ENCODE measurements around the gene HM13.
"Not testable (repeated sequence)": the region's sequence is repeated elsewhere in the genome, so short reads cannot be mapped to it uniquely, and the experiment has no call there.

The HM13 gene, protein sequence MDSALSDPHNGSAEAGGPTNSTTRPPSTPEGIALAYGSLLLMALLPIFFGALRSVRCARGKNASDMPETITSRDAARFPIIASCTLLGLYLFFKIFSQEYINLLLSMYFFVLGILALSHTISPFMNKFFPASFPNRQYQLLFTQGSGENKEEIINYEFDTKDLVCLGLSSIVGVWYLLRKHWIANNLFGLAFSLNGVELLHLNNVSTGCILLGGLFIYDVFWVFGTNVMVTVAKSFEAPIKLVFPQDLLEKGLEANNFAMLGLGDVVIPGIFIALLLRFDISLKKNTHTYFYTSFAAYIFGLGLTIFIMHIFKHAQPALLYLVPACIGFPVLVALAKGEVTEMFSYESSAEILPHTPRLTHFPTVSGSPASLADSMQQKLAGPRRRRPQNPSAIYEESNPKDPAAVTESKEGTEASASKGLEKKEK

DNA sequence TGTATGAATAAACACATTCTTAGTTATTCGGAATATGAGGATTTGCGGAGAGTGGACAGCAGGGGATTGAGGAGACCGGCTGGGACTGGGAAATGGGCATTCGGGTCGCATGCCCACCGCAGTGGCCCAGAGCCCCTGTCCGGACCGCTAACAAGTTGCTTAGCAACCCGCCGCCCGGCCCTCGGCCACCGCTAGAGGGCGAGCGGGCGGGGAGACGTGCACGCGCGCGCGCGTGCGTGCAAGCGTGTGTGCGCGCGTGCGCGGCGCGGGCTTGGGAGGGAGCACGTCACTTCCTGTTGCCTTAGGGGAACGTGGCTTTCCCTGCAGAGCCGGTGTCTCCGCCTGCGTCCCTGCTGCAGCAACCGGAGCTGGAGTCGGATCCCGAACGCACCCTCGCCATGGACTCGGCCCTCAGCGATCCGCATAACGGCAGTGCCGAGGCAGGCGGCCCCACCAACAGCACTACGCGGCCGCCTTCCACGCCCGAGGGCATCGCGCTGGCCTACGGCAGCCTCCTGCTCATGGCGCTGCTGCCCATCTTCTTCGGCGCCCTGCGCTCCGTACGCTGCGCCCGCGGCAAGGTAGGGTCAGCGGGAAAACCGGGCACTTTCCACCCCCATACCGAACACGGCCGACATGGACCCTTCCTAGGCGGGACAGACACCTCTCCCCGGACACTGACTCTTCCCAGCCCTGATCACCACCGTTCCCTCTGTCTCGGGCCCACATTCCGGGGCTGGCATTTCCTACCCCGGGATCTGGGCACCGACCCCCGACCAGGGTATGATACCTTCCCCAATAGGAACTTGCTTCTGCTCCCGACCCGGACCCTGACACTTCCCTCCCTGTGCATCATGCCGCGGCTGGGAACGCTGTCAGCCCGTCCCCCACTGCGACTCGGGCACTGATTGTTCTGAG, at the start of gene HM13:
HM13 (plus strand) TSS at position 289 of the 918 bp plus-strand sequence; CDS start at position 399, 110 bp downstream.
- peak; percentile 84 for DNase-seq

DNA sequence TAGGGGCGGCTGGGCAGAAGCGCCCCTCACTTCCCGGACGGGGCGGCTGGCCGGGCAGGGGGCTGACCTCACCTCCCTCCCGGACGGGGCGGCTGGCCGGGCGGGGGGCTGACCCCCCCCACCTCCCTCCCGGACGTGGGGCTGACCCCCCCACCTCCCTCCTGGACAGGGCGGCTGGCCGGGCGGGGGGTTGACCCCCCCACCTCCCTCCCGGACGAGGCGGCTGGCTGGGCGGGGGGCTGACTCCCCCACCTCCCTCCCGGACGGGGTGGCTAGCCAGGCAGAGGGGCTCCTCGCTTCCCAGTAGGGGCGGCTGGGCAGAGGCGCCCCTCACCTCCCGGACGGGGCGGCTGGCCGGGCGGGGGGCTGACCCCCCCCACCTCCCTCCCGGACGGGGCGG, 43.3 kb upstream of the HM13 start:
- not testable (repeated sequence) for DNase-seq

DNA sequence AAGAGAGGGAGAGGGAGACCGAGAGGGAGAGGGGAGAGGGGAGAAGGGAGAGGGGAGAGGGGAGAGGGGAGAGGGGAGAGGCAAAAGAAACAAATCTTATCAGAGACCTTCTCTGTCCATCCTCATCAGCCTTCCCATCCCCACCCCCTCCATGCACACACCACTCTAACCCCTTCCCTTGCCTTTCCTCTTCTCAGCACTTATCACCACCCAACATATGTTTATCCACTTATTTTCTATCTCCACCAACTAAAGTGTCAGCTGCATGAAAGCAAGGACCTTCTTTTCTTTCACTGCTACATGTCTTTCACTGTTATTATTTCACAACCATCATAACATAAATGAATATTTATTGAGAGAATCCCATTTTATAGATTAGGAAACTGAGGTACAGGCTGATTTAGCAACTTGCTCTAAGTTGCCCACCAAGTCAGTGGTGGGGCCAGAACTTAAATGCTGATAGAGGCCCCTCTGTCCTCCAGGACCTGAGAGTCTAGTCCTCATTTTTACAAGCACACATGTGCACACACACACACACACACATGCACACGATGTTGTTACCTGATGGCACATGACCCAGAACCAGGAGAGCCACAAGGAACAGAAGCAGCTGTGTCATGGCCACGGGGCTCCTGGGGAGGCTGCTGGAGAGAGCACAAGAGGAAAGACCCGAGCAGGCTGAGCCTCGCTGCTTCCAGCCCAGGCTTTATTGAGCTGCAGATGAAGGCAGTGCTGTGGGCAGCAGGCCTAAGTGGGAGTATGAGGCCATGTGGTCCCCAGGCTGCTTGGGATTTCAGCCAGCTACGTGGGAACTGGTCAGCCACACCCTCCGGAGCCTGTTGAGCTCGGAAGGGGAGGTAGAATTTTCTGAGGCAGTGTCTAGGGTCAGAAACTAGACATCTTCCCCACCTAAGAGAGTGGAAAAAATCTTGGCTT, 41.6 kb upstream of the HM13 start:
- DNase-seq = no peak

DNA sequence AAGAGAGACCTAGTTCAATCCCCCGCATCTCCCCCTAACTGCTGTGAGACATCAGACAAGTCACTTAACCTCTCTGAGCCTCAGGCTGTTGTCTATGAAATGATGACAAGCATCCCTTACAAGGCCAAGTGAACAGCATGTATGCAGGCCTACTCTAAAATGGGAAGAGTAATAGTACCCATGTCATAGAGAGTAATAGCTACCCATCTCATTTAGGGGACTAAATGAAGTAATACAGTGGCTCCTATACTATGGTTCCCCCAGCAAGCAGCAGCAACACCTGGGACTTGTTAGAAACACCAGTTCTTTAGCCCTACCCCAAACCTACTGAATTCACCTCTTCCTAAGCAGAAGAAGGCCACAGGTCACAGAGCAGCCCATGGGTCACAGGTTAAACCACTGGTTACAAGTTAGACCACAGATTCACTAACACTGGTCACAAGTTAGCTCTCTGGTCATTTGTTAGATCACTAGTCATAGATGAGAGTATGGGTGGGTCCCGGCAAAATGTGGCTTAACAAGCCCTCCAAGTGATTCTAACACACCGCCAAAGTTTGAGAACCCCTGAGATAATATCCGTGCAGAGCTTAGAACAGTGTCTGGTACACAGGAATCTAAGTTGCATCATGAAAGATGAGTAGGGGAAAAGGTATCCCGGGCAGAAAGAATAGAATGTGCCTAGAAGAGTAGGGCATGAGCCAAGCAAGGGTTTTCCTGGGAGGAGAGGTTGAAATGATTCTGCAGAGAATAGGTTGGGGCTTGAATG, 40.7 kb upstream of the HM13 start:
- peak; percentile 52 for DNase-seq

DNA sequence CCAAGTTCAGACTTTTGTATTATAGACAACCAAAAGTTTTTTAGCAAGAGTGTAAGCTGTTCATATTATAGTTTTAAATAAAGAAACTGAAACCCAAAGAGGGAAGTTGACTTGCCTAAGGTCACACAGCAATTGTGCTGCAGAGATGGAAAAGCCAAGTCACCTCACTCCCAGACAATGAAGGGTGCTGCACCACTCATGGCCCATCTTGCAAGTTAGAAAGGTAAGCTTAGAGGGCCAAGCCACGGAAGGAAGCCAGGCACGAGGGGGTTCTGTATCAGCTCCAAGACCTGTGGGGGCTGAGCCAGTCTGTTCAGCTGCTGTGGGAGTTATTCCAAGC, 40.2 kb upstream of the HM13 start:
- DNase-seq = no peak

DNA sequence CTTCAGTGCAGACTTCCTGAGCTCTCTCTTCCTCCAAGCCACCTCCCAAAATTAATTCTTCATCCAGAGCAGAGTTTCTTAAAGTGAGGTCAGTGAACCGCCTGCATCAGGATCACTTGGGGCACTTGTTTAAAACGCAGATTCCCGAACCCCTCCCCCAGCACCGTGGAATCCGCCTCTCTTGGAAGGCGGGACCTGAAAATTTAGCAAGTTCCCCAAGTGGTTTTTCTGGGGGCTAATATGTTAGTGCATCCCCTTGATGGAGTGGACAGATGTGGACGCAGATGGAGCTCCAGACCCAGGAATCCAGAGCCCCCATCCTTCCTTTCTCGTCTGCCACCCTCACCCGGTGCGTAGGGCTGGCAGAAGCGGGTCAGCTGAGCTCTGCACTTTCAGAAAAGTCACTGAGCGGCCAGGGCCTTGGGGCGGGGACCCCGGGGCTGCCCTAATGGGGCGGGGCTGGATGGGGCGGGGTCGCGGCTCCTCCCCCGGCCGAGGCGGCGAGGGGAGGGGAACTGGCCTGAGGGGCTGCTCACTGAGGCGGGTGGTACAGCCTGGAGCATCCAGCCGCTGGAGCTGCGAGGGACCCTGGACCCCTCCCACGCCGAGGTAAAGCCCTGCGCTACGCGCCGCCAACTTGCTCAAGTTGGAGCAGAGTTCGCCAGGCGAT, 39.3 kb upstream of the HM13 start, which contains the start of the genes DEFB124 and REM1:
DEFB124 (minus strand) TSS at position 370 of the 670 bp plus-strand sequence. CDS start 2,114 bp downstream, outside the sequence.
REM1 (plus strand) TSS at position 531 of the 670 bp plus-strand sequence. CDS start 1,158 bp downstream, outside the sequence.
- no peak for DNase-seq

DNA sequence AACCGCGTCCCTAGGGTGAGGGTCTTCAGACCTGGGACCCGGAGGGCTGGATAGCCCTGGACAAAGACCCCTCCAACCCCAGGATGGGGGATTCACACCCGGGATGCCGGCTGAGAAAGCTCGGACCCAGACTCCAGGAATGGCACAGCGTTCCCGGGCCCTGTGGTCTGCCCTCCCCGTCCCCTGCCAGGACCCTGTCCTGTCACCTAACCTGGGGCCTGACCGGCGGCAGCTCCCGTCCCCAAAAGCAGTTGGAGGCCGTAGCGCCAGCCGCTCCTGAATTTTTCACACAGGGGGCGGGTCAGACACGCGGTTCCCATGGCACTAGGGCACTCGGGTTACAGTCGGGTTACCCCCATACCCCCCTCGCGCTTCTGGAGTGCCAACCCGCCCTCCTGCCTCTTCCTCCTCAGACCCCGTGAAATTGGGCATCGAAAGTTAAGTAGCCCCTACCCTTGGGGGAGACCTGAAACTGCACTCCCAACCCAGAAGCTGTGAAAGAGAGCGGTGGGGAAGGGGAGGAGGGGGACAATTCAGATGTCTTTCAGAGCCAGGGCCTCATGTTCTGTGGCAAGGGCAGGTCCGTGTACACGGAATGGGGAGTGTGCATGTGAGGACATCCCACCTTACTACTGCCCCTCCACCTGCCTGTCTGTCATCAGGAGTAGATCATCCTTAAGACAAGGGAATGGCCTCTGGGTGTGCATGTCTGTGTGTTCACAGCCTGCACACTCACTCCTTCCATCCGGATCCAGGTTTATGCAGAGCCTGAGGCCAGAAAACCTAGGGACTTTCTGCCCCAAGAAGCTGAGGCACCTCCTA, 38.6 kb upstream of the HM13 start:
- DNase-seq = no peak

DNA sequence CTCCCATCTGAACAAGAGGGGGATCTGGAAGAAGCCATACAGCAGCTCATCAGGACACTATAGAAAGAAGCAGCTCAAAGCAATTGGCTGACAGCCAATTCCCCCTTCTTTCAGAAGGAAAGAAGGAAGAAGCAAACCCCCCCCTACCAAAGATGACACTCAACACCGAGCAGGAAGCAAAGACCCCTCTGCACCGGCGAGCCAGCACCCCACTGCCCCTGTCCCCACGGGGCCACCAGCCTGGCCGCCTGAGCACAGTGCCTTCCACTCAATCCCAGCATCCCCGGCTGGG, 38.0 kb upstream of the HM13 start:
- DNase-seq = no peak

DNA sequence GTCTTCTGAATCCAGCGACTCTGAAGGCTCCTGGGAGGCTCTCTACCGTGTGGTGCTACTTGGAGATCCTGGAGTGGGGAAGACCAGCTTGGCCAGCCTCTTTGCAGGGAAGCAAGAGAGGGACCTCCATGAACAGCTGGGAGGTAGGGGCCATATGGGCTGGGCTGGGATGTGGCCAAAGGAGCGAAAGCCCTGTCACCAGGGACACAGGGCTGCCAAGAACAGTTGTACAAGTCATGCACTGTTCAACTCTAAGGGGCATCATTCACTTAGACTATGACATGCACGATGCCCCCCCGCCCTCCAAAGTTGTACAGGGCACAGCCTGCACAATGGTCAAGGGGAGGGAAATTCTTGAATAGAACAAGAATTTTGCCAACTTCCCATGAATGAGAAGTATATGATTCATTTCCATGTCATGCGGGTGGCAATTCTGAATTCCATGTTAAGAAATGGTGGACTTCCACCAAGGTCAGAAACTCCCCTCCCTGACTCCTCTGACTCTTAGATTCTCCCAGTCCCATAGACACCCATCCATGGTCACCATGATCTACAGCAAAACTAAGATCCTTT, 37.5 kb upstream of the HM13 start:
- DNase-seq = peak; percentile 56

DNA sequence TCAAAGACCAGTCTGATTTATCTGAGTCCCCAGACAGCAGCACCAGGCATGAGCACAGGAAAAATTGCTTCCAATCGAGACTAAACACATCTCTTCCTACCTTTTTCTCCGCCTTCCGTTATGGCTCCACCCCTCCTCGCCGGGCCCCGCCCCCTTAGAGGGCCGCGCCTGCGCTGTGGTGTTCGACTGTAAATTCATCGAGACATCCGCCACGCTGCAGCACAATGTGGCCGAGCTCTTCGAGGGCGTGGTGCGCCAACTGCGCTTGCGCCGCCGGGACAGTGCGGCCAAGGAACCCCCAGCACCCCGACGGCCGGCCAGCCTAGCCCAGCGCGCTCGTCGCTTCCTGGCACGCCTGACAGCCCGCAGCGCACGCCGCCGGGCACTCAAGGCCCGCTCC, 30.2 kb upstream of the HM13 start:
- DNase-seq = no peak

DNA sequence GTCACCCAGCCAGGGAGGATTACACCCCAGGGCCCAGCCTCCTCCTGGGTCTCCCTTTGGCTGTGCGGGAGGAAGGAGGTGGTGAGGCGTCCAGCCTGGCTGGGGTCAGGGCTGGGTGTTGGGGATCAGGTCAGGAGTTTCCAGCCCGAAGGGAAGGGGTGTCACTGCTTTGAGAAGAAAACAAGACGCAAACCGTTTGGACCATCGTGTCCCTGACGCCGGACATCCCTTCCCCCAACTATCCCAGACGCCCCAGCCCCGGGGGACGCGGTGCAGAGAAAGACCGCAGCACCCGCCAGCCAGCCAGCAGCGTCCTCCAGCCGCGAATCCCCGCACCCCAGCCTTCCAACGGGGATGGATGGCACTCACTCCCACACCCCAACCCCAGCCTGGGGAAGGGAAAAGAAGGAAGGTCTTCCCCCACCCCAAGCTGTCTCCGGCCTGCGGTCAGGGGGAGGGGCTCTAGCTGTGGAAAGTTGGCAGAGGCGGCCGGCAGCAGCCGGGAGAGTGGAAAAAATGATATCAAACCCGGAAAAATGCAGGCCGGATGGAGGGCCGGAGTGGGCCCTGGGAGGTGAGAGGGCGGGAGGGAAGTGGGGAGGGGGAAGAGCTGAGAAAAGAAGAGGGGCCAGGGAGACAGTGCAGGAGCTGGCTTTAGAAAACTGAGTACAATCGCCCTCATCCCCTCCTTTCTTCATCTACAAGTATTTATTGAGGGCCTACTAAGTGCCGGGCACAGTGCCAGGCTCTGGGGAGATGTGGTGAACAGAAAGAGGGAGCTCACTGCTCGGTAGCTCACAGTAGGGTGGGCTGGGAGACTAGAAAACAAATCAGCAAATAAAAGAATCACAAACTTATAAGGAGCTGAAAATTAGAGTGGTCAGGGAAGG, 28.5 kb upstream of the HM13 start:
- peak; percentile 60 for DNase-seq

DNA sequence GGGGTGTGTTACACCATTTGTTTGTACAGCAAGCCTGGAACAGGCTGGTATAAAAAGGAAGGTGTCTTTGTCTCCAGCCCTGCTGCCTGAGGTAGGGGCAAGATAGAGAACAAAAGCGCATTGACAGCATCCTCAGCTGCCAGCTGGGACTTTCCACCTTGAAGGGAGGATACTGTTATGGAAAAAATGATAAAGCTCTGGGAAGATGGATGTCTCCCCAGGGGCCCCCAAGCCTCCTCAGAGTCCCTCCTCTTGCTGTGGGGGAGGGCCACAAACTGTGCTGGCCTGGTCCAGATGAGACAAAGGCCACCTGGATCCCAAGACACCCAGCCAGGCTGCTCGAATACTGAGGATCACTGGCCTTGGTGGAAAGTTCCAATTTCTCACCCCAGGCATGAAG, 26.1 kb upstream of the HM13 start:
- DNase-seq = no peak

DNA sequence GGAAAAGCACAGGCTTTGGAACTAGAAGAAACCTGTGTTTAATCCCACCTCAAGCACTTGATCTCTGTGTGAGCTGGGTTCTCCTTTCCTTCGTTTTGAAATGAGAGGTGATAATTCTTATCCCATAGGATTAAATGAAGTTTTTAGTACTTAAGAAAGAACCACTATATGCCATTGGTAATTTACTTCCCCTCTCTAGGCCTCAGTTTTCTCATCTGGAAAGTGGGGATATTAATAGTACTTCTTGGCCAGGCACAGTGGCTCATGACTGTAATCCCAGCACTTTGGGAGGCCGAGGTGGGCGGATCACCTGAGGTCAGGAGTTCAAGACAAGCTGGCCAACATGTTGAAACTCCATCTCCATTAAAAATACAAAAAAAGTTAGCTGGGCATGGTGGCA, 25.1 kb upstream of the HM13 start:
- no peak for DNase-seq

DNA sequence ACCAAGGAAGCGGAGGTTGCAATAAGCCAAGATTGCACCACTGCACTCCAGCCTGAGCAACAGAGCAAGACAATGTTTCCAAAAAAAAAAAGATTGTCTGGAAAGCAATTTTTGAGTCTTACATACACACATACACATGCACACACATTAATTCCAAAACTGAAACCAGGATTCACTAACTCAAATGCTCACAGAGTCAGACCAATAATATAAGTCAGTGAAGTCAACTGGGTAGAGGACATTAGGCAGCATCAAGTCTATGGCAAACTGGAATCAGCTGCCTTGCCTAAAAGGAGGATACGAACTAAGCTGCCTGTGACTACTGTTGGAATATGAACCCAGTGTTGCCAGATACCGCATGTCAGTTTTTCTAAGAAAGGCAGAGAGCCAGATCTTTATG, 23.5 kb upstream of the HM13 start:
- no peak for DNase-seq

DNA sequence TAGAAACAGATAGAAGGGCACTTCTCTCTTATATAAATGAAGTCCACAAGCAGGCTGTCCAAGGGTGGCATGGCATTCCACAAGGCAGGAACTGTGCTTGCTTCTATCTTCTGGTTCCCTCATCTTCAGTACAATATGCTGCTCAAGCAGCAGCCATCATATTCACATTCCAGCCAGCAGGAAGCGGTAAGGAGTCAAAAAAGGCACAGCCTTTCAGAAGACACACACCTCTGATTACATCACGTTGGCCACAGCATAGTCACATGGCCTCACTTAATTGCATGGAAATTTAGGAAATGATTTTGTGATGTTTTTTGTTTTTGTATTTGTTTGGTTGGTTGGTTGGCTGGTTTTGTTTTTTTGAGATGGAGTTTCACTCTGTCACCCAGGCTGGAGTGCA, 20.1 kb upstream of the HM13 start:
- DNase-seq = peak; percentile 39

DNA sequence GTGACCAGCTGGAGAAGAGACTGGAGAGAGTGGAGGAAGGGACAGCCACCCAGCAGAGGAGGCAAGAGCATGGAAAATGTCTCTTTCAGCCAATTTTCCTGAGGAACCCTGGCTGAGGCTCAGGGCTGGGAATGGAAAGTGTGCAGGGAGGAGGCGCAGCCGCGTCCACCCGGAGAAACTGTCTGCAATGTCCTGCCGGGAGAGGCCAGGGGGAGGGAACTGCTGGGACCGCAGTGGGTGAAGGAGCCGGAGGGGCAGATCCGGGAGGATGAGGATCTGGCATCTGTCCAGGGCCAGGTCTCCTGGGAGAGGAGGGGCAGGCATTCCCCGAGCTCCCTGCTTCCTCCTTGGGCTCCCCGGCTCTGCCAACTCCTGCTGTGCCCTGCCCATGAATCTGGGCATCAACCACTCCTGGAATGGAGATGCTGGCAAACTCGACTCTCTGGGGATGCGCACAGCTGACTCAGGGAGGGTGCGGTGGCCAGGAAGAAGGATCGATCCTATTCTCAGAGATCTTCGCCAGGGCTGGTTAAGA, 17.4 kb upstream of the HM13 start:
- DNase-seq = peak; percentile 56

DNA sequence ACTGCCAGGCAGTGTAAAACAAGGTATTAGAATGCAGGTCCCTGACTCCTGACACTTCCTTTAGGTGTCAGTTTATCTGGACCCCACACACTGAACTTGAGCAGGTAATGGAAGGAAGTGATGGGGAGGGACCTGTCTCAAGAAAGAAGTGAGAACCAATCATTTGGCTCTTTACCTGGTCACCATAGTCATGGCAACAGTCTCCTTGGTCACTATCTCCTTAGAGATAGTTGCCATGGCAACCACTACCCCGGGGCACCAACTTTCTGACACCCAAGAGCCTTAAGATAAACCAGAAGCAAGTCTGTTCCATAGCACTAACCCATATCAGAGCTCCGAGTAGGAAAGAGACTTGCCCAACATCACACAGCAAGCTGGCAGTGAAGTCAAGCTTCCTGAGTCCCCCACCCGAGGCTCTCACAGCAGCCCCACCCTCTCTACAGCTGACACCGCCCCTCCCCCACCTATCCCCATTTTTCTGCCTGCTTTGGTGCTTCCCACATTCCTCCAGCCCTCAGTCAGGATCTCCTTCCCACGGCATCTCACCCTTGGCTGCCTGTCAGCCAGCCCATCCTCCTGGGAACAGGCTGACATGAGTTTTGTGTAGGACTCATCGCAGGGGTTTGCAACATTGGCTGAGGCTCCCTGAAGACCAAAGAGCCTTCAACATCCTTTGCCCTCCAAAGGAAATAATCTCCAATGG, 16.3 kb upstream of the HM13 start:
- peak; percentile 90 for DNase-seq

DNA sequence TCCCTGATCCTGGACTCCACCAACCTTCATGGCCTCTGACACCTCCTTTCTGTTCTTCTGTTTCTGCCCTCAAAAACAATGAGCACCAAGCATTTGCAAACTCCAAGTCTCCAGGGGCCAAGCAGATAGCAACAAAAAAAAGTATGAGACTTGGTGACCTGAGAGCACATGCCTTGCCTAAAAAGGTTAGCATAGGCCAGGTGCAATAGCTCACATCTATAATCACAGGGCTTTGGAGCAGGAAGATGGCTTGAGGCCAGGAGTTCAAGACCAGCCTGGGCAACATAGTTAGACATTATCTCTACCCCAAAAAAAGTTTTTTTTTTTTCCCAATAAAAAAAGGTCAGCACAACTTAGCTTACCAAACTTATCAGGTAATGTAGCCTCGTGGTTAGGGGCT, 13.7 kb upstream of the HM13 start:
- no peak for DNase-seq
